Lower leg skin (tissue), 4 donors: ENCODE measurements around the gene CDK1. TPM values are rescaled to one million over a fixed set of nuclear protein-coding genes. Genes with fewer than 3 reads are reported as not detected.

Source experiments
- DNase-seq, 2 donors: peaks; one replicate each; pipeline ENCODE4 v3.0.0-alpha.2; 2019; ENCODE audit warnings: low spot score in 2 of 2
- H3K4me3 ChIP-seq: fragments of 200-600 bp; sonication (generic); 2 replicates; pipeline ENCODE4 v1.5.1; 2017; ENCODE audit warnings: mild to moderate bottlenecking, low read depth; ENCODE audit not compliant: poor library complexity, severe bottlenecking
- CTCF ChIP-seq, 3 donors: fragments of 450-650 bp; IDR thresholded peaks; one replicate each; pipeline ENCODE4 v1.5.1; 2016; ENCODE audit warnings: antibody characterized with exemption in 3 of 3, mild to moderate bottlenecking in 3 of 3, moderate library complexity in 2 of 3
- POLR2A ChIP-seq, 2 donors: fragments of 450-650 bp; IDR thresholded peaks; one replicate each; pipeline ENCODE4 v1.6.1; 2016 to 2017; ENCODE audit warnings: antibody characterized with exemption in 2 of 2, mild to moderate bottlenecking in 1 of 2, moderate library complexity in 1 of 2
- WGBS, 2 donors: methylation state at CpG; one replicate each; pipeline ENCODE4 v1.1.5; 2018; 5-methylcytosine and 5-hydroxymethylcytosine counted together
- intact Hi-C: fragments of 100-400 bp; cut with DNase I; formaldehyde crosslinking; loops from one replicate; pipeline ENCODE4 v1.15.0; 2023; ENCODE audit warnings: low total_unique reads
- total RNA-seq, 4 donors: library from RNA; depleted of rRNA; stranded (reverse); fragments of >200 nt; gene quantifications; one replicate each; pipeline ENCODE4 v1.1.0, GENCODE V29; 2016

The CDK1 gene
- total RNA-seq, 4 donors from 2014 or later, result 5.1 to 8.4 (median 6.5) TPM

- TF ChIP-seq POLR2A (IDR thresholded peaks at IDR 0.05) (no peak), CTCF (IDR thresholded peaks at IDR 0.05) (no peak)
- intact Hi-C loops, result no loop called here
- DNase-seq, result no peak
- no peak overlapping the region for H3K4me3 ChIP-seq
These were observed 22.6 kb downstream of the CDK1 start for GRCh38 chr10:60800918-60801317.

- 59 to 75% methylated on average over 1 of the region's 1 CpG for WGBS, 2 donors
- DNase-seq, result no peak
- intact Hi-C loops, result no loop called here
These were observed 23.2 kb downstream of the CDK1 start for GRCh38 chr10:60801522-60801921.

GRCh38 chr10:60803433-60803832, 25.2 kb downstream of the CDK1 start:
- no peak for TF ChIP-seq POLR2A (IDR thresholded peaks at IDR 0.05)
- TF ChIP-seq CTCF (IDR thresholded peaks at IDR 0.05), result no peak
- H3K4me3 ChIP-seq, result no peak overlapping the region
- intact Hi-C loops, result no loop called here
- no peak for DNase-seq
- 78 to 81% methylated on average over 5 of the region's 5 CpGs for WGBS, 2 donors

More at GRCh38 chr10:60801522-60801921, 23.2 kb downstream of the CDK1 start:
- no peak for TF ChIP-seq POLR2A (IDR thresholded peaks at IDR 0.05)
- no peak for TF ChIP-seq CTCF (IDR thresholded peaks at IDR 0.05)
- H3K4me3 ChIP-seq, result no peak overlapping the region

GRCh38 chr10:60803865-60804264, 25.6 kb downstream of the CDK1 start:
- no peak overlapping the region for H3K4me3 ChIP-seq
- TF ChIP-seq CTCF (IDR thresholded peaks at IDR 0.05), result no peak
- intact Hi-C loops, result no loop called here
- WGBS, 2 donors, result 95 to 96% methylated on average over 1 of the region's 1 CpG
- DNase-seq, result no peak

- 73 to 83% methylated on average over 4 of the region's 4 CpGs for WGBS, 2 donors
- TF ChIP-seq POLR2A (IDR thresholded peaks at IDR 0.05), result no peak
- H3K4me3 ChIP-seq, result no peak overlapping the region
- no peak for DNase-seq
- intact Hi-C loops, result no loop called here
These were observed 28.6 kb downstream of the CDK1 start for GRCh38 chr10:60806921-60807320.

GRCh38 chr10:60807499-60807898, 29.2 kb downstream of the CDK1 start:
- WGBS, 2 donors, result 77 to 85% methylated on average over 2 of the region's 2 CpGs
- DNase-seq, result no peak
- intact Hi-C loops, result no loop called here
- TF ChIP-seq POLR2A (IDR thresholded peaks at IDR 0.05), result no peak
- TF ChIP-seq CTCF (IDR thresholded peaks at IDR 0.05), result no peak
- no peak overlapping the region for H3K4me3 ChIP-seq
